RWPE2 (cell line): ENCODE results near the gene WTAP.

Experiments
- ATAC-seq: fragments of 200-7000 bp; cut with Tn5 transposase; 3 replicates; pipeline ENCODE4 v1.9.1; 2021; ENCODE audit warnings: low read depth
- DNase-seq: peaks from one replicate; pipeline ENCODE4 v3.0.0-alpha.2; 2020; ENCODE audit warnings: low spot score
- H3K27ac ChIP-seq: fragments of 450-650 bp; 2 replicates; pipeline ENCODE4 v1.5.1; 2017; ENCODE audit warnings: mild to moderate bottlenecking; ENCODE audit not compliant: poor library complexity, severe bottlenecking
- H3K27me3 ChIP-seq: fragments of 250-450 bp; sonication (Bioruptor Pico); 2 replicates; pipeline ENCODE4 v1.5.1; 2021; ENCODE audit warnings: mild to moderate bottlenecking, moderate library complexity; ENCODE audit not compliant: insufficient read depth, poor library complexity, severe bottlenecking
- H3K36me3 ChIP-seq: fragments of 250-450 bp; sonication (Bioruptor Pico); 2 replicates; pipeline ENCODE4 v1.5.1; 2020; ENCODE audit warnings: low read depth, mild to moderate bottlenecking, moderate library complexity
- H3K4me1 ChIP-seq: fragments of 250-450 bp; sonication (Bioruptor Pico); 2 replicates; pipeline ENCODE4 v1.5.1; 2021; ENCODE audit warnings: mild to moderate bottlenecking, moderate library complexity; ENCODE audit not compliant: insufficient read depth, poor library complexity, severe bottlenecking
- H3K4me3 ChIP-seq: fragments of 250-450 bp; sonication (Bioruptor Pico); 2 replicates; pipeline ENCODE4 v1.5.1; 2021; ENCODE audit warnings: mild to moderate bottlenecking, moderate library complexity; ENCODE audit not compliant: severe bottlenecking
- H3K9me3 ChIP-seq: fragments of 250-450 bp; sonication (Bioruptor Pico); 2 replicates; pipeline ENCODE4 v1.5.1; 2021; ENCODE audit warnings: mild to moderate bottlenecking, moderate library complexity; ENCODE audit not compliant: severe bottlenecking
- CTCF ChIP-seq: fragments of 450-650 bp; IDR thresholded peaks from one replicate; pipeline ENCODE4 v1.5.1; 2017; ENCODE audit warnings: mild to moderate bottlenecking, moderate library complexity; ENCODE audit not compliant: poor library complexity, severe bottlenecking

WTAP gene

GRCh38 chr6:159753081-159753872 is 26.0 kb downstream of the WTAP start:
- no peaks in the 10 kb centered on the region for H3K9me3 ChIP-seq
- H3K27ac ChIP-seq: no peak overlapping the region
- DNase-seq: no peak
- H3K36me3 ChIP-seq: peaks cover 87% of the 10 kb centered on the region
- H3K27me3 ChIP-seq: no peaks in the 10 kb centered on the region
- H3K4me1 ChIP-seq: peaks cover under 1% of the 10 kb centered on the region
- no peak overlapping the region for H3K4me3 ChIP-seq
- TF ChIP-seq CTCF: no peak
- ATAC-seq: no peak

DNA sequence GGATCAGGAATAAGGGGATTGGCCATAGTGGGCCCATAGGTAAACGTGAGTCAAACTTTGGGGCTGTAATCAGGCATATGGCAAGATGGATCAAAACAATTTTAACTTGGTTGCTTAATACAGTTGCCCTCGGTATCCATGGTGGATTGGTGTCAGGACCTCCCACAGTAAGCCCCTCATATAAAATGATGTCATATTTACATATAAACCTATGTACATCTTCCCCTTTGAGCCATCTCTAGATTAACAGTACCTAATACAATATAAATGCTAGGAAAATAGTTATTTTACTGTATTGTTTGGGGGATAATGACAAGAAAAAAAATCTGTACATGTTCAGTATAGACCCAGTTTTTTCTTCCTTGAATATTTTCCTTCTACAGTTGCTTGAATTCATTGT is 27.1 kb downstream of the WTAP start:
- TF ChIP-seq CTCF: no peak
- Histone ChIP-seq H3K27ac (no peak overlapping the region), H3K9me3 (no peaks in the 10 kb centered on the region), H3K4me3 (no peak overlapping the region), H3K4me1 (peaks cover 6% of the 10 kb centered on the region), H3K36me3 (peaks cover 78% of the 10 kb centered on the region), H3K27me3 (no peaks in the 10 kb centered on the region)
- ATAC-seq (no peak), DNase-seq (no peak)

DNA sequence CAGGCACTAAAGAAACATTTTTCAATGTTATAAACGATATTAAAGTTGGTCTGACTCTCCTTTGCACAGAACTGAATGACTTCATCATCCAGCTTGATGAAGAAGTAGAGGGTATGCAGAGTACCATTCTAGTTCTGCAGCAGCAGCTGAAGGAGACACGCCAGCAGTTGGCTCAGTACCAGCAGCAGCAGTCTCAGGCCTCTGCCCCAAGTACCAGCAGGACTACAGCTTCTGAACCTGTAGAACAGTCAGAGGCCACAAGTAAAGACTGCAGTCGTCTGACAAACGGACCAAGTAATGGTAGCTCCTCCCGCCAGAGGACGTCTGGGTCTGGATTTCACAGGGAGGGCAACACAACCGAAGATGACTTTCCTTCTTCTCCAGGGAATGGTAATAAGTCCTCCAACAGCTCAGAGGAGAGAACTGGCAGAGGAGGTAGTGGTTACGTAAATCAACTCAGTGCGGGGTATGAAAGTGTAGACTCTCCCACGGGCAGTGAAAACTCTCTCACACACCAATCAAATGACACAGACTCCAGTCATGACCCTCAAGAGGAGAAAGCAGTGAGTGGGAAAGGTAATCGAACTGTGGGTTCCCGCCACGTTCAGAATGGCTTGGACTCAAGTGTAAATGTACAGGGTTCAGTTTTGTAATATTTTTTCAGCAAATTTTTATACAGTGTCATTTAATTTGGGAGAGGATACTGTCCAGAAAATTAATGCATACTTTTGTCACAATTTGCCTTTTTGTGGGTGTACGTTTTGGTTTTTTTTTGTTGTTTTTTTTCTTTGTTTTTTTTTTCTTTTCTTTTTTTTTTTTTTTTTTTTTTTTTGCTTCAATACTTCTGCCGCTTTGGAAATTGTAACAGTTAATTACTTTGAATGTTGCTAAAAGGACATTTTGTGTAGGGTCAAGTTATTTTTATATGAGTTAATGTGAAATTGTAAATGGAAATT is 27.9 kb downstream of the WTAP start:
- DNase-seq: no peak
- Histone ChIP-seq H3K27ac (no peak overlapping the region), H3K27me3 (no peaks in the 10 kb centered on the region), H3K9me3 (no peaks in the 10 kb centered on the region), H3K4me3 (no peak overlapping the region), H3K4me1 (peaks cover 9% of the 10 kb centered on the region), H3K36me3 (peaks cover 73% of the 10 kb centered on the region)
- TF ChIP-seq CTCF: no peak
- ATAC-seq: no peak

- H3K27me3 ChIP-seq: no peaks in the 10 kb centered on the region
- no peak overlapping the region for H3K27ac ChIP-seq
- H3K4me1 ChIP-seq: peaks cover 17% of the 10 kb centered on the region
- ATAC-seq (no peak), DNase-seq (no peak)
- H3K36me3 ChIP-seq: peaks cover 60% of the 10 kb centered on the region
- H3K4me3 ChIP-seq: no peak overlapping the region
- TF ChIP-seq CTCF: no peak
- no peaks in the 10 kb centered on the region for H3K9me3 ChIP-seq
Observed at GRCh38 chr6:159756508-159756907, 29.2 kb downstream of the WTAP start.
